NCI-H748 treated with DMSO at 0.1 percent for 48 hours (cell line): ENCODE results near the gene MTARC2.
"Not testable (repeated sequence)": the region's sequence is repeated elsewhere in the genome, so short reads cannot be mapped to it uniquely, and the experiment has no call there.

Experiments
- DNase-seq: peaks from one replicate; lab custom pipeline; 2025; lab: John Stamatoyannopoulos, UW

Gene MTARC2

DNA sequence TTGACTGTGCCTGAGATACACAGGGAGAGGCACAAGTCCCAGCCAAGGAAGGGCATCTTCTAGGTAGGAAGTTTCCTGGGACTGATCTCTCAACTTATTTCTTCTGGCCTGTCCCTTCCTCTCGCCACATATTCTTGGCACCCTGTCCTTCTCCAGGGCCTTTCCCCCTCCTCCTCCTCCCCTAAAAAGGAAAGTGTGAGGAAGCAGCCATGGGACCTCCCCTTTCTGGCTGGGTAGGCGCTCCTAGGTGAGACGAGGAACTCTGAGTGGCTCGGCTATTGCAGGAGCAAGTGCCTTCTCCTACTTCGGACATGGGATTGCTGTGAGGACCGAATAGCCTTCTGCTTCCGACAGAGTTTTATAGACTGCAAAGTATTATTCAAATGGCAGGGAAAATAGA is 15.5 kb upstream of the MTARC2 start:
- no peak for DNase-seq

DNA sequence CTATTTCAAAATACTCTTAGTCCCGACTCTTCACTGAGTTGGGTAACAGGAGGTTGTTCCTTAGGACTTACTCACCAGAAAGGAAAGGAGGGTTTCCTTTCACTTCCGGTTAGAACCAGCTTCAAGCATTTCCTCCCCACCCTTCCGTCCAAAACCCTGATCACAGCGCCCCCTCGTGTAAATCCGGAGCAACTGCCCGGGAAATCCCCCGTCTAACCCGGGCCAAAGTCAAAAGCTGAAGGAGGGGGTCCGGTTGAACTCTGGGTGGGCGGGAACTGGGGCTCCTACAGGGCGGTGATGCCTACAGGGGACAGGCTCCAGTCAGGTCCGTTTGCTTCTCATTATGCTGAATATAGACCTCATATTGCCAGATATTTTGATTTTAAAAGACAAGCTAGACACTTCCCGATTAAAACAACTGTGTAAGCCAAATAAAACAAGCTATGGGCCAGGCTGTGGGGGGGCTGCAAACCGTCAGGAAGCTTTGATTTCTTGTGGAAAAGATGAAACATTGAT is 15.0 kb upstream of the MTARC2 start:
- peak; percentile 46 for DNase-seq

DNA sequence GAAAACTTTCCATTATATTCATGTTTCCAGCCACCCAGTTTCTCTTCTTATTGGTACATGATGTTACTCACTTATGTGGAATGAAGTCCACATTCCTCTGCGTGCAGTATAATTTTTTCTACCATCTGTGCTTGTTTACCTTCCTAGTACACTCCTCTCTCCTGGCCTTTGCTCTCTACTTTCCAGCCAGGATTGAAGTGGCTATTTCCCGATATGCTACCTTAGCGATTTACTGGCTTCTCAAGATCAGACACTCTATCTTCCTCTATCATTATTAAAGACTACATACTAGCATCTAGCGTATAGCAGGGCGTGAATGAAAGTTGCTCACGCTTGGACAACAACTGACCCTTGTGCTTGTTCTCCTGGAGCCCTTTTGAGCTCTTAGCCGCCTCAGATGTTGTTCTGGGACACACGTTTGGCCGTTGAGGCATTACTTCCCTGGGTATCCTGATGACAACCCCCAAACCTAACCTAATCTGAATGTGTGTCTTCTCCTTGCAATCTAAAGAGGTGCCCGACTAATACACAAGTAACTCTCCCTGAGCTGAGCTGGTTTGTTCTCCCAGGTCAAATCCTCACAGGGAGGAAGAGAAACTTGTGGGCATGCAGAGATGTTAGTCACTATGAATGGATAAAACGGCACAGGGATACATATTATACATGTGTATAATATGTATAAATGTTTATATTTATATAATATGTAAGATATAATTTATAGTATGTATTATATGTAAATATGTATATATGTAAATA is 13.4 kb upstream of the MTARC2 start:
- no peak for DNase-seq

DNA sequence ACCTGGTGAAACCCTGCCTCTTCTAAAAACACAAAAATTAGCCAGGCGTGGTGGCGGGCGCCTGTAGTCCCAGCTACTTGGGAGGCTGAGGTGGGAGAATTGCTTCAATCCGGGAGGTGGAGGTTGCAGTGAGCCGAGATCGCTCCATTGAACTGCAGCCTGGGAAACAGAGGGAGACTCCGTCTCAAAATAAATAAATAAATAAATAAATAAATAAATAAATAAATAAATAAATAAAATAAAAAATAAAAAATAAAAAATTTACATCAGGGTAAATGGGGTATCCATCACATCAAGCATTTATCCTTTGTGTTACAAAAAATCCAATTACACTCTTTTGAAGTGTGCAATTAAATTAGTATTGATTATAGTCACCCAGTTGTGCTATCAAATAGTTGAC is 11.8 kb upstream of the MTARC2 start:
- not testable (repeated sequence) for DNase-seq

DNA sequence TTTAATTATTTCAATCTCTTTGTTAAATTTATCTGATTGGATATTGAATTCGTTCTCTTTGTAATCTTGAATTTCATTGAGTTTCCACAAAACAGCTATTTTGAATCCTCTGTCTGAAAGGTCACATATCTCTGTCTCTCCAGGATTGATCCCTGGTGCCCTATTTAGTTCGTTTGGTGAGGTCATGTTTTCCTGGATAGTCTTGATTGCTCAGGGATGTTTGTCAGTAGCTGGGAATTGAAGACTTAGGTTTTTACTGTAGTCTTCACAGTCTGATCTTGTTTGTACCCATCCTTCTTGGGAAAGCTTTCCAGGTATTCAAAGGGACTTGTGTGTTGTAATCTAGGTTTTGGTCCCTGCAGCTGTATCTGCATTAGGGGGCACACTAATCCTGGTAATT is 6.8 kb upstream of the MTARC2 start:
- no peak for DNase-seq

DNA sequence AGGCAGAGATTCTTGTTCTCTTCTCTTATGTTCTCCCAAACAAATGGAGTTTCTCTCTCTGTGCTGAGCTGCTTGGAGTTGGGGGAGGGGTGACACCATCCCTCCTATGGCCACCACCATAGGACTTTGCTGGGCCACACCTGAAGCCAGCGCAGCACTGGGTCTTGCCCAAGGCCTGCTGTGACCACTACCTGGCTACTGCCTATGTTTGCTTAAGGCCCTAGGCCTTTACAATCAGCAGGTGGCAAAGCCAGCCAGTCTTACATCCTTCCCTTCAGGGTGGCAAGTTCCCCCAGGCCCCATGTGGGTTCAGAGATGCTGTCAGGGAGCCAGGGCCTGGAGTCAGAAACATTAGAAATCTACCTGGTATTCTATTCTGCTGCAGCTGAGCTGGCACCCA is 6.3 kb upstream of the MTARC2 start:
- no peak for DNase-seq

DNA sequence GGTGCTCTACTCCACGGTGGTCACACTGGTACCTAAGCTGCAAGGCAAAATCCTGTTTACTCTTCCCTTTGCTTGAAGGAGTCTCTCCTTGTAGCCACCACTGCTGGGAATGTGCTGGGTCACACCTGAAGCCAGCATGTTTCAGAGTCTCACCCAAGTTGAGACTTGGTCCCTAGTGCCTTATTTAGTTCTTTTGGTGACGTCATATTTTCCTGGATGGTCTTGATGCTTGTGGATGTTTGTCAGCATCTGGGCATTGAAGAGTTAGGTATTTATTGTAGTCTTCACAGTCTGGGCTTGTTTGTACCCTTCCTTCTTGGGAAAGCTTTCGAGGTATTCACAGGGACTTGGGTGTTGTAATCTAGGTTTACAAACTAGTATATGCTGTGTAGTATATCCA is 5.6 kb upstream of the MTARC2 start:
- DNase-seq = no peak

DNA sequence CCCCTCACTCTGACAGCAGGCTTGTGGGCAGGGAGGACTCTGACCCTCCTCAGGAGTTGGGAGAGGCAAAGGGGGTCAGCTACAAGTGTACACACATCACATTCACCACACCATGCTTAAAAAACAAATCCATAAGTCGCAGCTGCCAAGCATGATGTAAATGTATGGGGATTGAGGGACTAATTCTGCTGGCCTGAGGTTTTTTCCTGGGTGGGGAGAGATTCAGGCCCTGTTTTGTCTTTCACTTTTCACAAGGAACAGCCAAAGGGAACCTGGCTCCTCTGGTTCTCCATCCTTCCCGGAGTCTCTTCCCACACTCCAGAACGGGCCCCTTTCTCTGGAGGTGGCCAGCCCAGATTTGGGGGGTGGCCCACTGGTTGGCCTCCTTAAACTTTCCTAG is 1.3 kb upstream of the MTARC2 start:
- no peak for DNase-seq

DNA sequence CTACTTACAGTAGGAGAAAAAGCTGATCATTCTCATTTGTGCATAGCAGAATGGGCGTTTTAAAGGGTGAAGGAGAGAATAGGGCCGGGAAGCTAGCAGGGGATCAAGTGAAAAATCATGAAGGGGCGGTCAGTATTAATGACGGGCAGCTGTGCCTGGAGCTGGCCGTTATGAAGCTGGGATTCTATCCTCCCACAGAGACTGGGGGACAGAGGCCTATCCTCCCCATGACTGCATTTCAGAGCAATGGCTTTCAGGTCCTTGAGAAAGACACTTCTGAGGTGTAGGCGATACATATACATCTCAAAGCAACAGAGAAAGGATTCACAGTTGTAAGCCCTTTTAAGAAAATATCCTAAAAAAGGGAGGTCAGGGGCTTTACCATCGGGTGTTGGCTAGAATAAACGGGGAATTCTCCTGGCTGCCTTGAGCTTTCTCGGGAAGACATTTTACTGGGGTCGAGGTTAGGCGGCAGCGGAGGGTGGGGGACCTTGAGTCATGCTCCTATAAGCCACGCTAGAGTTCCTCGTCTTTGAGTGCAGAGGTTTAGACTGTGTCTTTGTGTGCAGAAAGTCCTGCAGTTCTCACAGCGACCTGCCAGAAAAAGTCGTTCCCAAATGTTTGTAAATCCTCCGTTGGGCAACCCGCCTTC is 559 bp upstream of the MTARC2 start:
- no peak for DNase-seq

DNA sequence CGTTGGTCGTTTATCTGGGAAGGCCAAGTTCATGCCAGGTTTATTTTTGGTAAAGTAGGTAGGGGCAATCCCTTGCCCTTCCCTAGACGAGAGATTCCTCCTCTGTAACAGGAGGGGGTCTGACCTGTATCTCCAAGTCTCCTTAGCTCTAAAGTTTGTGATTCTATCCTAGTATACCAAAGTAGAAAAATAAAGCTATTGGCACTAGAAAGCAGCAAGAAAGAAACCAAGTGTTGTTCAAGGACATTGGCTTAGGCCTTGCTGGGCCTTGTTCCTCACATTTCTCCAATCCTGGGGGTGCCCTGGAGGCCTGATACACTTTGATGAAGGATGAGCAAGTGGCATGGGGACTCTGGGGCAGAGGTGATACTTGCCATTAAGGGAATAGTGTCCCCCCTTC is 814 bp downstream of the MTARC2 start:
- no peak for DNase-seq

DNA sequence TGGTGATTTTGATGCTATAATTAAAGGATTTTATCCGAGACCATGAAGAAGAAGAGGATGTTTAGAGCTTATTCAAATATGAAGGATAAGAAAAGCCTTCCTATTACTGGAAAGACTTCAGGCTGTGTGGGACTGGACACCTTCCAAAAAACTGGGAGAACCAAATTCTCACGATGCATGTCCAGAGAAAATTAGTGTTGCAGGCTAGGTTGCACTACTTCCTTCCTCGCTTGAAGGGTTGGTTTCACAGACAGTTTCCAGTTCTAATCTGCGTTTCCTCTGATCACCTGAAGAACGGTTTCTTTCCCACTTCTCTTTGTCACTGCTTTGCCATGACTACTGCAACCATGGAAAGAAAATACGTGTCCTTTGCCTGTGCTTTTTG is 2.0 kb downstream of the MTARC2 start:
- DNase-seq = no peak

DNA sequence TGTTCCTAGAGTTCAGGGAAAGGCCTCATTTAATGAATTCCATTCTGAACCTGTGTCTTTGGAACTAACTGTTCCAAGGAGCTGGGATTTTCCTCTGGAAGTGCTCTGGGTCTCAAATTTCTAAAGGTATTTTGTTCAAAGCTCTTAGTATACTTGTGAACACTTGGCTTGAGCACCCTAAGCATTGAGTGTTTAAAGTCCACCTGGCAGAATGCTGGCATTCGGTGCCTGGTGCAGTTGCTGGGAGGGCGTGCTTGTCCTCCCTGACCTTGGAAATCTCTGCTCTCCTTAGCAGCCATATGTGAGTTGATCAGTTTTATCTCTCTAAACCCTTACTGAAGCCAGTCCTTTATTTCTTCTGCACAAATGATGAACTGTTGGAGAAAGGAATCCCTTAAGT is 3.0 kb downstream of the MTARC2 start:
- no peak for DNase-seq

DNA sequence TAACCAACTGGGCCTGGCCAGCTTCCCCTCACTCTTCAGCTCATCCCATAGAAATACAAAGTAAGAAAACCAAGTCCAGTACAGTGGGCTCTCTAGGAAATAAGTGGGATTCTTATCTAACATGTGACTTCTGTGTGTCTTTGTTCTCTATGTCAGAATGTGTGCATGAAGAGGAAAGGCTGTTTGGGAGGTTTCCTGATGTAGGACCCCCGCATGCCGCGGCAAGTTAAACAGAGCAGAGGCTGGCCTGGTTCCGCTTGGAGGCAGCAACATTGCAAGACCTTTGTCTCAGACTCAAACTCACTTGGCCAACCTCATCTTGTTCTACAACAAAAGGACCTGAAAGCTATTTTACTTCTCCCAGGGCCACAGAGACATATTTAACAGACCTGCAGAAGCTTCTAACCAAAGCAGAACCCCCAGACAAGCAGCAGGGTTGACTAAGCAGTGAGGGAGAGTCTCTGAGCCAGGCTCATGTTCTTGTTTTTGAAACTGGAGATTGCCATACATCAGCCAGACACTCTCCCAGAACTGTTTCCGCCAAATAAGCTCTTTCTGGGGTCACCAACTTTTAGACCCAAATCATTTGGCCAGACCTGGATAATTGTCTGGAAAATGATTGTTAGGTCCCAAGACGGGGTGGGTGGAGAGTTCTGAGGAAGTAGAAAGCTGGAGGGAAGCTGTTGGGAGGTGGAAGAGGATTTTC is 6.2 kb downstream of the MTARC2 start:
- no peak for DNase-seq

DNA sequence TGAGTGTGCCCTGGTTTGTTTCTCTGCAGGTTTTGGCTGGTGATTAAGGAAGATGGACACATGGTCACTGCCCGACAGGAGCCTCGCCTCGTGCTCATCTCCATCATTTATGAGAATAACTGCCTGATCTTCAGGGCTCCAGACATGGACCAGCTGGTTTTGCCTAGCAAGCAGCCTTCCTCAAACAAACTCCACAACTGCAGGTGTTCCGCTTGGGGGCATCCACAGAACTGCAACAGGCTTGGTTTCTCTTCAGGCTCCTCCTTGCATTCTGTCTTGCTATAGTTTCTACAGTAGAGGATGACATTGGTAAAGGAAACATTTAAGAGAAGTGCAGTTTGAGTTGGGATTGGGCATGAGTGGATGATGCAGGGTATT is 6.8 kb downstream of the MTARC2 start:
- no peak for DNase-seq

DNA sequence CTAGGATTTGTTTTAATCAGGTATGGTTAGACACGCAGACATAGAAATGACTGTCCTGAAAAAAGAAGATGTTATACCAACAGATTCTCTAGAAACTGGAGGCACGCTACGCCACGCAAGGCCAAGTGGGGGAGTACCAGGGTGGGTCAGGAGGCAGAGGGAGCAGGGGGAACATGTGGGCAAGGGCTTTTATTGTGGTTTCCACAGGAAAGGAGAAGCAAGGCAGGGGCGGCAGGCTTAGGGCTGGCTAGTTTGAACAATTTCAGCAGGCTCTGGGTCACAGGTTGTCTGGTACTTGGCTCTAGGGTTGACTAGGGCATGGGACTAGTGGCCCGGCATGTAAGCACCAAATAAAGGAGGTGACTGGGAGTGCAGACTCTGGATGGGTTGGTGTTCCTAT is 7.2 kb downstream of the MTARC2 start:
- no peak for DNase-seq

DNA sequence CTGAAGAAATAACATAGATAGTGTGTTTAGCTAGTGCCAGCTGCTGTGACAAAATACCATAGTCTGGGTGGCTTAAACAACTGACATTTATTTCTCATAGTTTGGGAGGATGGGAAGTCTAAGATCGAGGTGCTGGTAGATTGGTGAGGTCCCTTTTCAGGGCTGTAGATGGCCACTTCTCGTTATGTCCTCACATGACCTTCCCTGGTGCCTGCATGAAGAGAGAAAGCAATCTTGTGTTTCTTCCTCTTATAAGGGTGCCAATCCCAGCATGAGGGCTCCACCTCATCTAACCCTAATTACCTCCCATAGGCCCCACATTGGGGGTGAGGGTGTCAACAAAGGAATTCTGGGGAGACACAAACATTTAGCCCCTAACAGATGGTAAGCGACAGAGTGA is 9.3 kb downstream of the MTARC2 start:
- DNase-seq = no peak

DNA sequence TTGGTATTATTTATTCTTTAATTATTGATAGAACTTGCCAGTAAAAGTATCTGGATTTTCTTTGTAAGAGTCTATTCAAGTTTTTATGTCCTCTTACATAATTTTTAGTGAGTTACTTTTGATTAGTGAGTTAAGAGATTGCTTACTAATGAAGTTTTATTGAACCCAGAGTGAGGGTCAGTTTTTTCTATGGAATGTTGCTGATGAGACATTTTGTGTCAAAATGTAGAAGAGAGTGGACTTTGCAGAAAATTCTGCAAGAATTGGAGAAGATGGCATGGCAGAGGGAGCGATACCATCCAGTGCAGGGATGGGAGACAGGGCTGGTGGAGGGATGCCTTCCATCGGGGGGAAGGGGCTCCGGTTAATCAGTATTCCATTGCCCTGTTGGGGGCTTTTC is 11.0 kb downstream of the MTARC2 start:
- no peak for DNase-seq

DNA sequence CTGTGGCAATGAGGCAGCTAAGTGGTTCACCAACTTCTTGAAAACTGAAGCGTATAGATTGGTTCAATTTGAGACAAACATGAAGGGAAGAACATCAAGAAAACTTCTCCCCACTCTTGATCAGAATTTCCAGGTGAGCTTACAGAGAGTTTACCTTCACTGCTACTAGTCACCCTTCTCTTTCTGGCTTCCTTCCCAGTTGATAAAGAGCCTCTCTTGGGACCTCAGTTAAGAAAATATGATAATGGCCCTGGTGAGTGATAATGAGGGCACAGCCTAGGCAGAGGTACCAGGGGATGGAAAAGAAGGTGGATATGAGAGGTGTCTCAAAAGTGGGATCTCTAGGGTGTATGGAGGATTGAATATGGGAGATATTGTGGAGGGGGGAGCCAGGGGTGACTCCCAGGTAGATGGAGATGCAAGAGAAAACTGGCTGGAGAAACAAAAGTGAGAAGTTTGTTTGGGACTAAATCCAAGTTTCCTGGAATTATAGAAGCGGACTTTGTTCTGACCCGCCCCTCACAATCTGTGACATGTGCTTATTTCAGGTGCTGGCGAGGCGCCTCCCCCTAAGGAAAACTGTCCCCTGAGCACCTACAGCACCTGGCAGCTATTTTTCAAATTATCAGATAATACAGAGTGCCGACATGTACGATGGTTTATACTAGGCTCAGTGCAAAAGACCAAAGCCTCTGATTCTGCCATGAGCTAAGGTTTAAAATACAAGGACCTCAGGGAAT is 13.7 kb downstream of the MTARC2 start:
- DNase-seq = no peak

DNA sequence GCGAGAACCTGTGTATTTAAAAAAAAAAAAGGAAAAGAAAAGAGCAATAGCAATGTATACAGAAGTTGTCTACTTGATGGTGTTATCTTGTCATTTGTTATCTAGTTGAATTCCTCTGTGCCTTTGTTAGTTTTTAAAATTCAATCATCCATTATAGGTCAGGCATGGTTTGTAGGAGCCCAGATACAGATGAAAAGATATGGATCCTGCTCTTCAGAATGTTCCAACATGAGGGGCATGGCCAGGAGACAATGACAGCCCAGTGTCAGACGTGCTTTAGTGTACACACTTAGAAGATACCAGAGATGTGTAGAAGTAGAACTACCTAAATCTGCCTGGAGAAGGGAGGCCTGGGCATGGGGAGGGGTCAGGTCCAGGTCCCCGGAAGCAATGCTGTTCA is 16.6 kb downstream of the MTARC2 start:
- no peak for DNase-seq

DNA sequence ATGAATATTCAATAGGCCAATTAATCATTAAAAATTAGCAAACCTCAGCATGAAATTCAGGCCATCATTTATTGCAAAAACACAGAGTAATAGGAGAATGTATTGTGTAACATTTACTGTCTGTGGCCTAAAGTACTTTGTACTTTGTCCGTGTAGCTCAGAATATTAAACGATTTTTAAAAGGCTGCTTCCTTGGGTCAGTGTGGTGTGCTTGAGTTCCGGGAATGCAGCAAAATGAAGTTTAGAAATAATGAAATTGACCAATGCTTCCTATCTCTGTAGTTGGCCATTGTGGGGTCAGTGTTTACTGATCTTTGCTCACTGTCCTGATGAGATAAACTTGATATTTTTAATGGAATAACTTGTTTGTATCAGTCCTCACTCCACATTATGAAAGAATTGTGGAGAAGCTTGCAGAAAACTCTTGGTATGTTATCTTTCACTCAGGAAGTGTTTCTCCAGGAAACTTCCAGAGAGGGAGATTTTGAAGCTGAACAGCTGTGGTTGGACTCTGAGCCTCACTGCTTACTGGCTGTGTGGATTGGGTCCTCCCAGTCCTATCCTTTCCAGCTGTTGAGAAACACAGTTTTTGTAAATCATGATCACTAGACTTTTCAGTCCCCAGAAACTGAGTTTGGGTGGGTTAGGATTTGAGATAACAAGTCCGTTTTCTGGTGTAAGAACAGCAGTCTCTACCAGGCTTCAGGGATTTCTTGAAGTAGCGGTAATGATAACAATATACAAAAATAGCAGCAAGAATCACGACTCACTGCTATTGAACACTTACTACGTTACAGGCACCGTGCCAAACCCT is 19.4 kb downstream of the MTARC2 start:
- DNase-seq = no peak

DNA sequence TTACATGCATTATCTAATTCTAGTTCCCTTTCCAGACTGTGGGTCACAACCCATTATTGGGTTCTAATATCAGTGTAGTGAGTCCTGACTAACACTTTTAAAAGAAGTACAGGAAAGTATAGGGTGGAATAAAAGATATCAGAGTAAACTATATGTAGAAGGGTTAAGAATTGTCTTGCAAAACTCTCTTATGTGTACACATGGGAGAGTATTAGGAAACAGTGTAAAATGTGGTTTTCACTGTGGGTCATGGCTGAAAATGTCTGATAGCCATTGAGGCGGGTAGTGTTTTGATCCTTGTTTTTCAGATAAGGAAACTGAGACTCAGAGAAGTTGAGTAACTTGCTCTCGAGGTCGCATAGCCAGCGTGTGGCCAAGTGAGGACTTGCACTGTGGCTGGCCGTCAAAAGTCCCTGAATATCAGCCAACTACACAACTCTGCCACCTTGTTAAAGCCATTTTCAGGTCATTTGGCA is 20.0 kb downstream of the MTARC2 start:
- no peak for DNase-seq

DNA sequence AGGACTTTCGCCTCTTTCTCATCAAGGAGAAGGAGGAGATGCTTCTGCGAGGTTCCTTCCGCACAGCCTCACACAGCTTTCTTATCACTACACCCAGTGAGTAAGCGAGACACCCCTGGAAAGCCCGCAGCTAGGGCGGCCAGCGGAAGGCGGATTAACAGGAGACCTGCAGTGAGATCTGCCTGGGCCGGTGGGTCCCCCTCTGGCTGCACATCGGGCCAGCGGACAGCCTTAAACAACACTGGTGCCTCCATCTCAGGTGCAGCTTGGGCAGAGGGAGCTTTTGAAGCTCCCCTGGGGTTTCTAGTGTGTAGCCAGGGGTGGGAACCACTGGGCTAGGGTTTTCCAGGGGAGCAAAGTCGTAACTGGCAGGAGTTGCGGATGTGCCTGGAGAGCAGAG is 21.1 kb downstream of the MTARC2 start:
- DNase-seq = no peak
